ENCODE data around the gene IL1B. TPM values are rescaled to one million over a fixed set of nuclear protein-coding genes. Genes with fewer than 3 reads are reported as not detected.

Gene IL1B
- total and polyA plus RNA-seq, 2 of the 8 experiments (the other 6 are each of a cell fraction or from before 2014, with no cell fraction given): not detected

DNA sequence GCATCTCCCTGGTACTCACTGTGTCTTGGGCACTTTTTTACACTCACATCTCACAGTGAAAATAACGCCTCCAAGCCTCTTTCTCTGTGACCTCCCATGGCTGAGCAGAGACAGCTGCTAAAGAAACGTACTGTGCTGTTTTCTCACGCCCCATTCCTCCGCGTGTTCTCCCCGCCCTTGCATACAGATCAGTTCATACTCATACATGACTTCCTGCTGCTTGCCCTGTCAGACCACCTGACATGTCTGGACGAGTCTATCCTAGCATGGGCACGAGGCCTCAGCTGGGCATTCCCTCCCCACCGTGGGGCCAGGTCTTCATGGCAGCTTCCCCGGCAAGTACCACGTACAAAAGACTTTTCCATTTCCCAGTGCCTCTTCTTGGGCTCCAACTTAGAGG lies 31.0 kb downstream of the IL1B start (continued):
- TF ChIP-seq, protein P1, sequence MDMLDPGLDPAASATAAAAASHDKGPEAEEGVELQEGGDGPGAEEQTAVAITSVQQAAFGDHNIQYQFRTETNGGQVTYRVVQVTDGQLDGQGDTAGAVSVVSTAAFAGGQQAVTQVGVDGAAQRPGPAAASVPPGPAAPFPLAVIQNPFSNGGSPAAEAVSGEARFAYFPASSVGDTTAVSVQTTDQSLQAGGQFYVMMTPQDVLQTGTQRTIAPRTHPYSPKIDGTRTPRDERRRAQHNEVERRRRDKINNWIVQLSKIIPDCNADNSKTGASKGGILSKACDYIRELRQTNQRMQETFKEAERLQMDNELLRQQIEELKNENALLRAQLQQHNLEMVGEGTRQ (IDR thresholded peaks at IDR 0.05; ENCODE audit: low read length): no peak
- TF ChIP-seq SIRT6 (IDR thresholded peaks at IDR 0.05; ENCODE audit: low read length) (no peak), CTBP2 (IDR thresholded peaks at IDR 0.05; ENCODE audit: borderline replicate concordance, insufficient read depth, insufficient read length, low read length) (no peak), JUND (IDR thresholded peaks at IDR 0.05; ENCODE audit: low read length) (no peak), SP1 (IDR thresholded peaks at IDR 0.05; ENCODE audit: low read depth, low read length) (no peak)

Measured in H1 (cell line).